GM18907 (cell line): ENCODE data around the gene CD84.
"Not testable (repeated sequence)": the region's sequence is repeated elsewhere in the genome, so short reads cannot be mapped to it uniquely, and the experiment has no call there.

Experiments
- ATAC-seq: cut with Tn5 transposase; IDR thresholded peaks from one replicate; pipeline ENCODE4 v1.9.1; 2021; ENCODE audit warnings: mild to moderate bottlenecking, moderate library complexity; ENCODE audit not compliant: unreplicated experiment

CD84 gene

GRCh38 chr1:160519642-160520435 lies 59.5 kb downstream of the CD84 start:
- peak; percentile 49 for ATAC-seq

DNA sequence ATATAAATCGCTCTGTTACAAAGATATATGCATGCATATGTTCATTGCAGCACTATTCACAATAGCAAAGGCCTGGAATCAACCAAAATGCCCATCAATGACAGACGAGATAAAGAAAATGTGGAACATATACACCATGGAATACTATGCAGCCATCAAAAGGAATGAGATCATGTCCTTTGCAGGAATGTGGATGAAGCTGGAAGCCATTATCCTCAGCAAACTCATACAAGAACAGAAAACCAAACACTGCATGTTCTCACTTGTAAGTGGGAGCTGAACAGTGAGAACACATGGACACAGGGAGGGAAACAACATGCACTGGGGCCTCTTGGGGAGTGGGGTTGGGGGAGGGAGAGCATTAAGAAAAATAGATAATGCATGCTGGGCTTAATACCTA lies 61.8 kb downstream of the CD84 start:
- ATAC-seq, result not testable (repeated sequence)

DNA sequence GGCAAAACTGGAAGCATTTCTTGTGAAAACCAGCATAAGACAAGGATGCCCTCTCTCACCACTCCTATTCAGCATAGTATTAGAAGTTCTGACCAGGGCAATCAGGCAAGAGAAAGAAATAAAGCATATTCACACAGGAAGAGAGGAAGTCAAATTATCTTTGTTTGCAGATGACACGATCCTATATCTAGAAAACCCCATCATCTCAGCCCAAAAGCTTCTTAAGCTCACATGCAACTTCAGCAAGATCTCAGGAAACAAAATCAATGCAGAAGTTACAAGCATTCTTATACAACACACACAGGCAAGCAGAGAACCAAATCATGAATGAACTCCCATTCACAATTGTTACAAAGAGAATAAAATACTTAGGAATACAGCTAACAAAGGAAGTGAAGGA lies 63.4 kb downstream of the CD84 start:
- ATAC-seq, result not testable (repeated sequence)

DNA sequence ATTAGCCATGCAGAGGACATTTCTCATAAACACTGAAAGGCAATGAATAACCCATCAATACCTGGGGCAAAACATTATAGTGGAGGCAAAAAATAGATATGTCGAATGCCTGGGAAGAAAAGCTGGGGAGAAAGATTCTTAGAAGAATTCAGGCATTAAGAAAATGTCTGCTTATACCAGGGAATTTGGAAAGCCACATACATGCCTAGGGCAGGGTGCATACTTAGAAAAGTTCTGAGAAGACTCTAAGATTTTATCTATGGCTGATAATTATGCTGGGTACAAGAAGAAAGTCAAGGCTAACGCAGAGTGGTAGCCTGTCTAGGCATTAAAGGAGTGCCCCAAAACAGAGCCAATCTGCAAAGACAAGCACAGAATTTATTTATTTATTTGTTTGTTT lies 74.6 kb downstream of the CD84 start:
- ATAC-seq, result no peak

- no peak for ATAC-seq
Measured at GRCh38 chr1:160503087-160503486, 76.2 kb downstream of the CD84 start.

DNA sequence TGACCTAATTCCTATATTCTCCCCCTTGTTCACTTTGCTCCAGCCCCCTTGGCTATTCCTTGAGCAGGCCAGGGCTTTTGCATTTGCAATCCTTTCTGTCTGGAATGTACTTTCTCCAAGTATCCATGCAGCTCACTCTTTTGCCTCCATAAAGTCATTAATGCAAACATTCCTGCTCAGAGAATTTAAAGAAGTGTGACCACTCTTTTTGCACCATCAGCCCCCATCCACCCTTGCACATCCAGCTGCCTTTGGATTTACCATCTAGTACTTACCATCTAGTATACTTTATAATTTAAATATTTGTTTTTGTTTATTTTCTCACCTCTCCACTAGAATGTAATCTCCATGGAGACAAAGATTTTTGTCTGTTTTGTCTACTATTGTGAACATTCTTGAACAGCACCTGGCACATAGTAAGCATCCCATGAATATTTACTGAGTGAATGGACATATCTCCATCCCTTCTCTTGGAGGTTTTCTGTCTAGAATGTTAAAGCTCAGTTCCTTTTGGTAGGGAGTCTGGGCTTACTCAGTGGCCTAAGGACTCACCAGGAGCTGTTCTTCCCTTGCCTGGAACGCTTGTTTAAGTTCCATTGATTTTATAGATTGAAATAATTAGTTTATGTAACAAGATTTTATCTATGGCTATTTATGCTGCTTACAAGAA lies 78.8 kb downstream of the CD84 start:
- no peak for ATAC-seq

DNA sequence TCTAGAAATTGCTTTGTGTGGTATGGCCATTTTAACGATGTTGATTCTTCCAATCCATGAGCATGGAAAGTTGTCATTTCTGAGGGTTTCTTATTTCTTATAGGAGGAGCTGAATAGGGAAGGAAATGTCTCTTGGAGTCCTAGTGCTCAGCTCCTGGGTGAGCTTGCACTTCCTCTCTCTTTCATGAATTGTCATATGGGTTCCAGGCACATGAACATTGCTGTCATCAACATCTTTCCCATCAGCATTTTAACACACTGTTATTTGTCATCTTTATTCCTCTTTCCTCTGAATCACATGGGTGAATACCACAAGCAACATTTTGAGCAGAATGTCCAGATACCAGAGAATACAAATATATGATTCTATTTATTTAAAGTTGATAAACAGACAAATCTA lies 79.7 kb downstream of the CD84 start:
- ATAC-seq, result no peak

GRCh38 chr1:160498301-160499065 lies 80.8 kb downstream of the CD84 start:
- ATAC-seq, result not testable (repeated sequence)

DNA sequence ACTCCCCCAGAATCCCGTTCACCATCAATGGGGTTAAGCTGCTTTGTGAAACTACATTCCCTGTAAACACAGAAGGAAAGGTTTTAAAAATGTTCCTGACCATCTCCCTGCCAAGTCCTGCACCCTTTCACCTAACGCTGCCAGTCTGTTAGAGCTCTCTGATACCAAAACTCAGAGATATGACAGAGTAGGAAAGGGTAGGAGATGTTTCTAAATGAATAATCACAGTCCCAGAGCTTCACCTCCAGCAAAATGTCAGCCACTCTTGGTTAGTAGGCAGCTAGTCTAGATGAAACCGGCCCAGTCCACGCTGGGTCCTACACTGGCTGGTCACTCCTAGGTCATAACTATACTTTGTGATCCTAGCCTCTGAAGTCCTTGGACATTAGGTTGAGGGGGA lies 83.0 kb downstream of the CD84 start:
- ATAC-seq, result no peak

GRCh38 chr1:160494620-160495019 lies 84.7 kb downstream of the CD84 start:
- ATAC-seq, result no peak

DNA sequence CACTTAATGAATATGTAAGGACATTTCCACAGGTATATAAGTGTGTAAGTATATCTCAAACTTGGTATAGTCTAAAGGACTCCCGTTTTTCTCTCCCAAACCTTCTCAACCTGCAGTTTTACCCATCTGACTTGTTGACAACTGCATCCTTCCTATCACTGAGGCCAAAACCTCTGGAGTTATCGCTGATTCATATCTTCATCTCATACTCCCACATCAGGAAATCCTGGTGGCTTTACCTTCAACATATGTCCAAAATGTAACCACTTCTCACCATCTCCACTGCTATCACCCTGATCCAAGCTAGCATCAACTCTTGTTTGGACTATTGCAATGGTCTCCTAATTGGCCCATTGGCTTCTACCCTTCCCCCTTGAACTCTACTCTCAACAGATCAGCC lies 86.7 kb downstream of the CD84 start:
- no peak for ATAC-seq

DNA sequence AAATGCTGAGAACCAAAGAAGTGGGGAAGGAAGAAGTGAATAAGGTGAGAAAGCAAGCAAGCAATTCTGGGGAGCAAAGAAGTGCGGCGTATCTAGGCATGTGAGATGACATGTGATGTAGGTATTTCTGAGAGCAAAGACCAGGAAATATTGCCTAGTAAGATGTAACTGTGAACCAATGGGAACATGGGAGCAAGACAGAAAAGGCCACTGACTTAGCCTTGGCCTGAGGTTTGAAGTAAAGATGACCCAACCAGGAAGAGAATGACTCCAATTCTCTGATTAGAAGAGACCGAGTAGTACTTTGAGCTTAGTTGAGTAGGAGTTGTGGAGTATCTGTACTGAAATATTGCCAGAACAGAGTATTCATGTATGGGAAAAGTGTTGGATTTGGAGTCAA lies 87.3 kb downstream of the CD84 start:
- no peak for ATAC-seq
